ENCODE results near the gene COPB1. TPM values are rescaled to one million over a fixed set of nuclear protein-coding genes. Genes with fewer than 3 reads are reported as not detected.

COPB1 gene
- total and polyA plus RNA-seq, 2 of the 13 experiments (the other 11 are each of a cell fraction or from before 2014, with no cell fraction given), result 114 to 195 TPM

- TF ChIP-seq SETDB1 (CRISPR knock-in tag; IDR thresholded peaks at IDR 0.05; ENCODE audit: borderline replicate concordance) (no peak), ZFX (CRISPR knock-in tag; IDR thresholded peaks at IDR 0.05; ENCODE audit: low read depth) (no peak), CAMTA2 (CRISPR knock-in tag; IDR thresholded peaks at IDR 0.05; ENCODE audit: borderline replicate concordance) (no peak), DNMT1 (CRISPR knock-in tag; IDR thresholded peaks at IDR 0.05) (no peak), SIN3A (IDR thresholded peaks at IDR 0.05; ENCODE audit: borderline replicate concordance, low read depth, low read length) (no peak), EEA1 (CRISPR knock-in tag; IDR thresholded peaks at IDR 0.05; ENCODE audit: borderline replicate concordance) (no peak), ZBTB25 (CRISPR knock-in tag; IDR thresholded peaks at IDR 0.05) (no peak), ZNF580 (CRISPR knock-in tag; IDR thresholded peaks at IDR 0.05; ENCODE audit: borderline replicate concordance, low read depth) (no peak)
Measured at GRCh38 chr11:14539982-14540421, 40.4 kb upstream of the COPB1 start (continued).

GRCh38 chr11:14538926-14539554 lies 39.4 kb upstream of the COPB1 start:
- Histone ChIP-seq H3K27me3 (ENCODE audit: control insufficient read depth in 1 of 2, insufficient read depth in 2 of 2, low read length in 2 of 2) (no peaks in the 10 kb centered on the region), H3K4me1 (ENCODE audit: insufficient read depth, low read length) (peaks cover 31% of the 10 kb centered on the region), H3K36me3 (replicated peaks in 1 of 2; ENCODE audit: control insufficient read depth in 1 of 2, insufficient read depth in 2 of 2, low read length in 2 of 2) (no peaks in the 10 kb centered on the region; a peak in 1 of 5 replicates), H3K9me3 (ENCODE audit: low read length) (no peaks in the 10 kb centered on the region), H3K4me3 (replicated peaks in 1 of 3; ENCODE audit: insufficient read depth in 1 of 3, low read depth in 2 of 3, low read length in 3 of 3) (no peak overlapping the region), H3K9ac (ENCODE audit: insufficient read depth, low read depth, low read length) (no peak overlapping the region), H3K79me2 (ENCODE audit: insufficient read depth, low read length) (no peaks in the 10 kb centered on the region), H4K20me1 (ENCODE audit: insufficient read depth, low read length) (no peaks in the 10 kb centered on the region), H2AFZ (ENCODE audit: low read length) (no peak overlapping the region), H3K27ac (ENCODE audit: extremely low read length, insufficient read depth, low read length) (no peak overlapping the region), H3K4me2 (ENCODE audit: low read depth, low read length) (no peak overlapping the region)
- ChIA-PET CTCF (ENCODE audit: low intra/inter-chr PET ratio, low total read pairs) (no interaction called here), POLR2A (no interaction called here)
- FAIRE-seq (no peak), DNase-seq (ENCODE audit: low spot score) (no peak), ATAC-seq (no peak)
- in situ Hi-C loops (cut with HindIII; ENCODE audit: extremely low pct_ligation_motif_present, low pct_unique_long_range_greater_than_20kb) (loop anchor here (5.0 to 25.0 kb wide), 2 partner anchors 98 to 368 kb away; partner anchors contain the start of gene PDE3B), intact Hi-C loops (cut with micrococcal nuclease; ENCODE audit: unreplicated experiment) (loop anchor here (5.0 kb wide), 1 partner anchor 248 kb away; no protein-coding TSS in a partner anchor)
- TF ChIP-seq MBD4 (IDR thresholded peaks at IDR 0.05; ENCODE audit: borderline replicate concordance, low read length), result no peak
- TF ChIP-seq ZNF670 (CRISPR knock-in tag; IDR thresholded peaks at IDR 0.05; ENCODE audit: borderline replicate concordance), result no peak
- no peak for TF ChIP-seq TBX3 (IDR thresholded peaks at IDR 0.05; ENCODE audit: borderline replicate concordance)
- TF ChIP-seq ZNF549 (CRISPR knock-in tag; IDR thresholded peaks at IDR 0.05), result no peak
- no peak for TF ChIP-seq NFE2 (CRISPR knock-in tag; IDR thresholded peaks at IDR 0.05)
- TF ChIP-seq NR2F6 (IDR thresholded peaks at IDR 0.05), result no peak
- no peak for TF ChIP-seq NR2F6 (CRISPR knock-in tag; IDR thresholded peaks at IDR 0.05)
- TF ChIP-seq CBFB (CRISPR knock-in tag; IDR thresholded peaks at IDR 0.05), result no peak
- no peak for TF ChIP-seq E2F2 (CRISPR knock-in tag; IDR thresholded peaks at IDR 0.05; ENCODE audit: borderline replicate concordance)
- no peak for TF ChIP-seq SNAI1 (CRISPR knock-in tag; IDR thresholded peaks at IDR 0.05; ENCODE audit: borderline replicate concordance)
- TF ChIP-seq ZNF570 (CRISPR knock-in tag; IDR thresholded peaks at IDR 0.05; ENCODE audit: borderline replicate concordance), result no peak
- TF ChIP-seq ZNF569 (CRISPR knock-in tag; IDR thresholded peaks at IDR 0.05; ENCODE audit: borderline replicate concordance), result no peak
- 85% methylated on average over 3 of the region's 3 CpGs for WGBS (ENCODE audit: low lambda C conversion rate)
- no TSS peak for BruUV-seq (replicated peaks)
